Mucosa of descending colon (tissue), 3 donors: Measurements from ENCODE around the gene OR51I2. TPM values are rescaled to one million over a fixed set of nuclear protein-coding genes. Genes with fewer than 3 reads are reported as not detected.

Experiments
- ATAC-seq: fragments of 200-7000 bp; cut with Tn5 transposase; one replicate; pipeline ENCODE4 v1.9.1; 2020; ENCODE audit warnings: mild to moderate bottlenecking, moderate library complexity
- DNase-seq, 3 donors: peaks; one replicate each; pipeline ENCODE4 v3.0.0-alpha.2; 2020
- H3K36me3 ChIP-seq: fragments of 200-600 bp; one replicate; pipeline ENCODE4 v1.8.0; 2021; ENCODE audit warnings: low read depth, mild to moderate bottlenecking
- H3K4me1 ChIP-seq: fragments of 200-600 bp; one replicate; pipeline ENCODE4 v1.8.0; 2021; ENCODE audit warnings: low read depth, mild to moderate bottlenecking
- H3K4me3 ChIP-seq: fragments of 200-600 bp; one replicate; pipeline ENCODE4 v1.8.0; 2021; ENCODE audit warnings: mild to moderate bottlenecking
- H3K9me3 ChIP-seq: fragments of 200-600 bp; one replicate; pipeline ENCODE4 v1.8.0; 2021; ENCODE audit warnings: mild to moderate bottlenecking
- intact Hi-C, 2 donors: fragments of 100-400 bp; cut with DNase I in 1 of 2; cut with micrococcal nuclease in 1 of 2; formaldehyde crosslinking; loops; one replicate each; pipeline versions ENCODE4 v1.11.0 to v1.11.1; 2022; cut with DNase I, micrococcal nuclease
- total RNA-seq, 3 donors: library from RNA; stranded (reverse); fragmentation: NEBNext Ultra II Directional in 2 of 3; extraction: Animal tissue kit (Norgen Biotek cat#: 25700) in 2 of 3; gene quantifications; one replicate each; pipeline versions ENCODE4 v1.2.1 to v1.2.4, GENCODE V29; 2021 to 2023
- TF ChIP-seq, protein P1 (sequence below): fragments of 200-600 bp; IDR thresholded peaks from one replicate; pipeline ENCODE4 v1.8.0; 2022; ENCODE audit warnings: antibody characterized with exemption, mild to moderate bottlenecking
- donor health status: DM: no; HTN: no; CAD: no; lungs with moderate emphysema.
- donor health status: DM: no; HTN: no; CAD: no.
- donor health status: DM: no; HTN: yes; CAD: no.

The OR51I2 gene
- total RNA-seq, 3 donors from 2014 or later, result not detected

DNA sequence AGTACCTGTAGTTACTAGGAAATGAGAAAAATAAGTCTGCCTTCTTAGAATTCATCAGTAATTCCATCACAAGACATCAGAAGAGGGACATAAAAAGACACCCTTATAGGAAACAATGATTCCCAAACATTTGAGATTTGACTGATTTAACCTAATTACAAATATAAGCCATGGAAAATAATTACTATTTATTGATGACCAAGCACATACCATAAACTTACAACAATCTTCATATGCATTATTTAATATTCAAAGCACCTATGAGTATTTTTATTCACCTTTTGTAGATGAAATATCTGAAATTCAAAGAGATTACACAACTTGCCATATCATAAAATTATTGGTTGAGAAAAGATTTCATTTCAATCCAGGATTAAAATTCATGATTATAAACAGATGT, 24.8 kb downstream of the OR51I2 start:
- ATAC-seq (no peak), DNase-seq (no peak)
- intact Hi-C loops, result loop anchor here in 1 of 2 donors (10.0 kb wide), 1 partner anchor 331 kb away; the partner anchor contains the start of gene OR52N2
- H3K36me3 ChIP-seq, result no peaks in the 10 kb centered on the region
- H3K4me1 ChIP-seq, result no peaks in the 10 kb centered on the region
- TF ChIP-seq, protein P1, sequence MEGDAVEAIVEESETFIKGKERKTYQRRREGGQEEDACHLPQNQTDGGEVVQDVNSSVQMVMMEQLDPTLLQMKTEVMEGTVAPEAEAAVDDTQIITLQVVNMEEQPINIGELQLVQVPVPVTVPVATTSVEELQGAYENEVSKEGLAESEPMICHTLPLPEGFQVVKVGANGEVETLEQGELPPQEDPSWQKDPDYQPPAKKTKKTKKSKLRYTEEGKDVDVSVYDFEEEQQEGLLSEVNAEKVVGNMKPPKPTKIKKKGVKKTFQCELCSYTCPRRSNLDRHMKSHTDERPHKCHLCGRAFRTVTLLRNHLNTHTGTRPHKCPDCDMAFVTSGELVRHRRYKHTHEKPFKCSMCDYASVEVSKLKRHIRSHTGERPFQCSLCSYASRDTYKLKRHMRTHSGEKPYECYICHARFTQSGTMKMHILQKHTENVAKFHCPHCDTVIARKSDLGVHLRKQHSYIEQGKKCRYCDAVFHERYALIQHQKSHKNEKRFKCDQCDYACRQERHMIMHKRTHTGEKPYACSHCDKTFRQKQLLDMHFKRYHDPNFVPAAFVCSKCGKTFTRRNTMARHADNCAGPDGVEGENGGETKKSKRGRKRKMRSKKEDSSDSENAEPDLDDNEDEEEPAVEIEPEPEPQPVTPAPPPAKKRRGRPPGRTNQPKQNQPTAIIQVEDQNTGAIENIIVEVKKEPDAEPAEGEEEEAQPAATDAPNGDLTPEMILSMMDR, result no peak
- no peaks in the 10 kb centered on the region for H3K9me3 ChIP-seq
- no peak overlapping the region for H3K4me3 ChIP-seq

GRCh38 chr11:5476186-5476819, 27.2 kb downstream of the OR51I2 start:
- peak; percentile 66 for ATAC-seq

DNA sequence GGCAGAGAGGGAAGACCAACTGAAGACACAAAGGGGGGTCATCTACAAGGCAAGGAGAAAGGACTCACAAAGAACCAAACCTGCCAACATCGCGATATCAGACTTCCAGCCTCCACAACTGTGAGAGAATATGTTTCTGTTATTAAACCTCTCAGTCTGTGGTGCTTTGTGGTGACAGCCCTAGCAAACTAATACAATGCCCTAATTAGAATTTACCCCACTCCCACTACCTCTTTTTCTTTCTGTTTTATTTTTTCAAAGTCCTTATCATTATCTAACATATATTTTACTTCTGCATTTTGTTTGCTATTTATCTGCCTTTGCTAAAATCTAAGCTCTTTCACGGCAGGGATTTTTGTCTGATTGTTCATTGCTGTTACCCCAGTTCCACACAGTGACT, 36.9 kb downstream of the OR51I2 start:
- intact Hi-C loops, result no loop called here
- DNase-seq, result no peak
- Histone ChIP-seq H3K4me3 (no peak overlapping the region), H3K9me3 (no peaks in the 10 kb centered on the region), H3K4me1 (no peaks in the 10 kb centered on the region), H3K36me3 (no peaks in the 10 kb centered on the region)
- TF ChIP-seq, protein P1, result no peak
- ATAC-seq, result no peak

More at GRCh38 chr11:5476186-5476819, 27.2 kb downstream of the OR51I2 start:
- Histone ChIP-seq H3K9me3 (no peaks in the 10 kb centered on the region), H3K4me1 (no peaks in the 10 kb centered on the region), H3K4me3 (no peak overlapping the region), H3K36me3 (no peaks in the 10 kb centered on the region)
- intact Hi-C loops, result loop anchor here (5.0 to 10.0 kb wide), 2 partner anchors 328 to 331 kb away; partner anchors contain the start of gene OR52N2 (in 2 of the 2)
- TF ChIP-seq, protein P1, result peak; percentile 76
- peak in 1 of 3 donors; percentile 47 for DNase-seq

DNA sequence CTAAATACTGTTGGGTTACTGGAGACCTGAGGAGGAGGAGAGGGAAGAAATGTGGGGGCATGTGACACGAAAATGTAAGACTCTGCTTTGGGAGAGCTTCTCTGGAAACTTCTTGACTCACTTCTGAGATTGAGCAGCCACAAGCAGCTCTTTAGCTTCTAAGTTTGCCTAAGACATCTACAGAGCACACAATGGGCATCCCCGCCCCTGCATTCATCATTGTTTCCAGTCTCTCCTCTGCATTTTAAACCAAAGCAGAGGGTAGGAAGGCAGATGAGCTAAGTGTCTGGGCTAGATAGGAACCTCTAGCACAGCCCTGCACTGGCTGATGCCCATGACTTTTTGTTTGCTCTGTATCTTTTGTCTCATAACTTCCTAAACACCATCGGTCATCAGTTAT, 37.3 kb downstream of the OR51I2 start:
- TF ChIP-seq, protein P1, result no peak
- Histone ChIP-seq H3K36me3 (no peaks in the 10 kb centered on the region), H3K4me3 (no peak overlapping the region), H3K9me3 (no peaks in the 10 kb centered on the region), H3K4me1 (no peaks in the 10 kb centered on the region)
- intact Hi-C loops, result no loop called here
- ATAC-seq (no peak), DNase-seq (no peak)

GRCh38 chr11:5488385-5488784, 39.3 kb downstream of the OR51I2 start, which contains the start of gene OR52D1:
Gene OR52D1, plus strand, starts transcription at chr11:5488685. Its CDS starts 22 bp downstream, at chr11:5488707.
- TF ChIP-seq, protein P1, result no peak
- intact Hi-C loops, result no loop called here
- no peak for DNase-seq
- Histone ChIP-seq H3K36me3 (no peaks in the 10 kb centered on the region), H3K9me3 (no peaks in the 10 kb centered on the region), H3K4me3 (no peak within 1 kb of the TSS), H3K4me1 (no peaks in the 10 kb centered on the region)
- no peak for ATAC-seq
